Right lobe of liver (tissue), 4 donors: ENCODE results near the gene LRRTM4.

Experiments used
- CTCF ChIP-seq, 4 donors: fragments of 200-600 bp in 3 of 4; fragments of 450-650 bp in 1 of 4; IDR thresholded peaks; one replicate each; pipeline versions ENCODE4 v1.5.1 to v1.8.0; 2016 to 2022; ENCODE audit warnings: antibody characterized with exemption in 4 of 4, mild to moderate bottlenecking in 2 of 4
- POLR2A ChIP-seq: fragments of 450-650 bp; IDR thresholded peaks from one replicate; pipeline ENCODE4 v1.6.1; 2017; ENCODE audit warnings: antibody characterized with exemption, mild to moderate bottlenecking
- donor health status: DM: no; HTN: no; CAD: no.
- donor health status: DM: no; HTN: no; CAD: no.
- donor health status: DM: no; HTN: yes; CAD: no.

GRCh38 chr2:76829374-76830234 lies 692.6 kb downstream of the LRRTM4 start:
- TF ChIP-seq CTCF (IDR thresholded peaks at IDR 0.05) (no peak), POLR2A (no peak)
